HG02759 (cell line): ENCODE measurements around the gene KIF18A.

Experiments
- ATAC-seq: cut with Tn5 transposase; IDR thresholded peaks from one replicate; pipeline ENCODE4 v1.9.1; 2021; ENCODE audit warnings: mild to moderate bottlenecking, moderate library complexity; ENCODE audit not compliant: unreplicated experiment

Gene KIF18A

GRCh38 chr11:27971171-27971570, 136.8 kb downstream of the KIF18A start:
- ATAC-seq = no peak
